MV-4-11 (cell line): ENCODE results near the gene BACH1.
"Not testable (repeated sequence)": the region's sequence is repeated elsewhere in the genome, so short reads cannot be mapped to it uniquely, and the experiment has no call there.

ENCODE experiments used
- DNase-seq: peaks from one replicate; lab custom pipeline; 2025; lab: John Stamatoyannopoulos, UW

BACH1 gene

GRCh38 chr21:29346771-29347170 lies 48.0 kb downstream of the BACH1 start:
- DNase-seq: no peak

- peak; percentile 60 for DNase-seq
These were observed 48.6 kb downstream of the BACH1 start for GRCh38 chr21:29347274-29347681.

GRCh38 chr21:29349702-29350101 lies 51.0 kb downstream of the BACH1 start:
- DNase-seq: no peak

GRCh38 chr21:29350246-29350779 lies 51.6 kb downstream of the BACH1 start:
- DNase-seq: no peak

GRCh38 chr21:29351691-29352090 lies 53.0 kb downstream of the BACH1 start:
- no peak for DNase-seq

DNA sequence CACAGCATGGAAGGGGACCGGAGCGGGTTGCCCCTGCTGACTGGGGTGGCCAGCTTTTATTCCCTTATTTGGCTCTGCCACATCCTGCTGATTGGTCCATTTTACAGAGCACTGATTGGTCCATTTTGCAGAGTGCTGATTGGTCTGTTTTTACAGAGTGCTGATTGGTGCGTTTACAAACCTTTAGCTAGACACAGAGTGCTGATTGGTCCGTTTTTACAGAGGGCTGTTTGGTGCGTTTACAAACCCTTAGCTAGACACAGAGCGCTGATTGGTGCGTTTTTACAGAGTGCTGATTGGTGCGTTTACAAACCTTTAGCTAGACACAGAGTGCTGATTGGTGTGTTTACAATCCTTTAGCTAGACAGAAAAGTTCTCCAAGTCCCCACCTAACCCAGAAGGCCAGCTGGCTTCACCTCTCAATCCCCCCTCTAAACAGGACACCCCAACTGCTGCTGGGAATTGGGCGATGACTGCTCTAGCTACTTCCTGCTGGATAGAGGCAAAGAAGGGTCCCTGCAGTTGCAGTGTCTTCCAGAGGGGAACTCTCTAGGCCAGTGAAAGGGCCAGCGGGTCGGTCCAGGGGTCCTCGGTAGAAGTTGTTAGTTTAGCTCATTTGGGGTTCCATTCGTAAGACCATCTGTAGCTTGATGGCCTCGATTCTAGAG lies 56.5 kb downstream of the BACH1 start:
- not testable (repeated sequence) for DNase-seq

DNA sequence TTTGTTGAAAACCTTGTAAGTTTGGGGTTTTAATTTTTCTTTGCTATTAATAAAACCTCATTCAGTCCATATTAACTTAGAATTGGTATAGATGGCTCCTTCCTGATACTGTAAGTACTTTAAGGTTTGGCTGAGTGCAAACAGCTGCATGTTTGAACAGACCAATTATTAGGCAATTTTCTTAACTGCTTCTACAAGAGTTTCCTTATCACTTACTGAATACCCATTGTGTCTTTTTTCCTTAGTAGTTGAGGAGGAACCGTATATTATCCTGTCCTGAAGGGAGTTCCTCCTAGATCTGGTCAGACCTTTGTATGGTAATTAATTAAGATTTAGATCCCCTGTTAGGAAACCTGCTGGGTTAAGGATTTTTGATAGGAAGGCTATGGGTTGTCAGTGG lies 57.6 kb downstream of the BACH1 start:
- DNase-seq: peak; percentile 39

GRCh38 chr21:29356810-29357209 lies 58.1 kb downstream of the BACH1 start:
- peak; percentile 73 for DNase-seq

- no peak for DNase-seq
These were observed 61.0 kb downstream of the BACH1 start for GRCh38 chr21:29359718-29360117.

DNA sequence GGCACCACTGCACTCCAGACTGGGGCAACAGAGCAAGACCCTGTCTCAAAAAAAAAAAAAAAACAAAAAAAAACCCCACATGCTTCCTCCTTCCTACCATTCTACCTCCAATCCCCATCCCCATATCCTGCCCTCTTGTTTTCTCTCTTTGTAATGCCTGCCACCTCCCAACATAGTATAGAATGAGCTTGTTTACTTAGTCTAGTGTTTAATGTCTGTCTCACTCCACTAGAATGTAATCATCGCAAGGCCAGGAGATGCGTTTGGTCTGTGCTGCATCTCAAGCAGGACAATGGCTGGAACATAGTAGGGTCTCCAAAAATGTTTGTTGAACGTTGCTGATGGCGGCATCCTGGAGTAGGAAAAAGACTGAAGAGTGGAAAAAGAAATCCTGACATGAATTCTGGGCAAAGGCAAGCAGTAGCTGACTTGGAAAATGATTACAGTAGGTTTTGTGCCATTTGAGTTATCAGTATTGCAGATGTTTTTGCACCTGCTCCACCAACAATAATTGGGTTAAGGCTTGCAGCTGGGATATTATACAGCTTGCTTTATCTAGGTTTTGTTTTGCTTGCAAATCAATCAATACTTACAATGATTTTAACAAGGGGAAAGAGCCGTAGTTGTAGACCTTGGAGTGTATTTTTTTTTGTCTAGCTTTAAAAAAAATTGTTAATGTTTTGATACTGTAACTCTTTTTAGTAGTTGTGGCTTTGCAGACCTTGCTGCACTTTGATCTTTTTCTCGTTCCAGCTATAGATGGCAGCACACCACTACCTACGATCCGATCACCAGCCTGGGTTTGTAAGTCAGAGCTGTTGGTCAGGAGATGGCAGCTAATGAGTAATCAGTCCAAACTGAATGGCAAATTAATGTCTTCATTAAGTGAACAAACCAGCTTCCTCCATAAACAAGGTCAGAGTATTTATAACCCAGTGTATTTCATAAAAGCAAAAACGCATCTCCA lies 62.4 kb downstream of the BACH1 start:
- DNase-seq: no peak

- DNase-seq: no peak
These were observed 64.0 kb downstream of the BACH1 start for GRCh38 chr21:29362758-29363157.

DNA sequence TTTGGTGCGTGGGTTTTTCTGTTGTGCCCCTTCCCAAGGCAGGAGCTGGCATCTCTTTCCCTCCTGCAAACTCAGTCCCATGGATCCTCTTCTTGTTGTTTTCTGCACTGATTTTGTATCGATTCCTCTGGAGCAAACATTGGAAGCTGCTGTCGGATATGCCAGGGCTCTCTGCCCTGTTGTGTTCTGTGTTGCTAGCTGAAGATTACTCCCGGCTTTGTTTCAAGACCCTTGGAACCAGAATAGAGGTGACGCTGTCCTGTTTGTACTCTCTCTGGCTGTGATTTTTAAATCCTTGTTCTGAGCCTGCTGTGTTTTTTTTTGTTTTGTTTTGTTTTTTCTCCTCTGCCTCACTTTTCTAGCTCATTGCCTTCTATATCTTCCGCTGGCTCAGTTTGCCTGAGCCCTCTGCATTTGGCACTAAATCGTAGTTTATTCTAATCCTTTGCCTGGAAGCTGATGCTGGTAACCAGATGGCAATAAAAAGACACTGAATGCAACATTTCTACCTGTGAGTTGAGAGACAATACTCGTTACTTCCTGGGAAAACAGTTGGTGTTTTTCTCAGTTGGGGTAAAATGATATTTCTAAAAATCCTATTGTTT lies 67.0 kb downstream of the BACH1 start:
- DNase-seq: no peak

GRCh38 chr21:29366532-29366931 lies 67.8 kb downstream of the BACH1 start:
- DNase-seq: no peak

DNA sequence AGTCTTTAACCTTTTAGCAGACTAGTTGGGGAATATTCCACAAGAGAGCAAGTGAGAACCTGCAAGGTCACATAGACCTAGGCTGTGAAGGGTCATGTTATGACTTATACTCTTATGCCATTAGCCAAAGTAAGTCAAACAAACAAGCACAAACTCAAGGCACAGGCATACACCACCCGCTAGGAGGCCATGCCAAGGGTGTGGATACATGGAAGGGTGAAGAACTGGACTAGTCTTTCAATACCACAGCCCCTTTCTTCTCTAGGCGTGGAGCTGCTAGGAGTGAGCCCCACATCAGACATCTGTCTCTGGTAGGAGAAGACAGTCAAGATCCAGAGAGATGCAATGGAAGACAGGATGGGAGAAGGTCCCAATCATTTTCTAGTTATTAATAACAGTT lies 68.6 kb downstream of the BACH1 start:
- no peak for DNase-seq

- DNase-seq: no peak
These were observed 70.2 kb downstream of the BACH1 start for GRCh38 chr21:29368906-29369305.

DNA sequence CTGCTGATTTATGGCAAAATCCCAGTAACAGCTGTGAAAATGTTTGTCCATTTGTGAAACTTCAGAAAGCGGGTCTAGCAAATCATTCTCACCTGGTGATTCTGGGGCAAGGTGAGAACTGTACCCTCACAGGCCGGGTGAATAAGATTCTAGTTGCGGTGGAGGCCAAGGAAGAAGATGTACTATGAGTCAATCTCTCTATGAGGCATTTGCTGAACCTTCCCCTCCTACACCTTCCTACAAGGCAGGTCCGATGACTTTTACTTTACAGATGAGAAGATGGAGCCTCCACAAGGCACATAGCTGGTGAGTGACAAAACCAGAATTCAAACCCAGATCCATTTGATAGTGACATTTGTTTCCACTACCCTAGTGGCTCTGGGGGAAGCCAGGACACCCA lies 72.7 kb downstream of the BACH1 start:
- no peak for DNase-seq

- DNase-seq: peak; percentile 64
These were observed 73.5 kb downstream of the BACH1 start for GRCh38 chr21:29372063-29372802.

- DNase-seq: no peak
These were observed 75.8 kb downstream of the BACH1 start for GRCh38 chr21:29374481-29374880.

DNA sequence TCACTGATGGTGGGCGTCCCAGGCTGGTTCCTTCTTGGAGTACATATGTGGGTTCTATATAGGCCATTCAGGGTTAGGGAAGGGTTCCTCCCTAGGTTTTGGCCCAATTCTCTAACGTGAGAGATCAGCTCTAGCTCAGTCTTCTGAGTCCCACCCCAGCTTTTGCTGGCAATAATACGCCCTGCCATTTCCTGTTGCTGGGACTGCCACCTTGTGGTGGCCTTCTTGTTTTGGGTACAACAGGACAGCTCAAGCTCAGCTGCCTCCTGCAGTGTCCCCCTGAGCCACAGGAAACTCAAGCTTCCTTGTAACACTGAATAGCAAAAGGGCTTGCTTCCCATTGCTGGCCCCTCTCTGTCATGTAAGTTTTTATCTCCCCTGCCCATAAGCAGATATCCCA lies 77.8 kb downstream of the BACH1 start:
- peak; percentile 64 for DNase-seq

GRCh38 chr21:29377266-29377665 lies 78.5 kb downstream of the BACH1 start:
- no peak for DNase-seq

GRCh38 chr21:29378832-29379231 lies 80.1 kb downstream of the BACH1 start:
- no peak for DNase-seq

DNA sequence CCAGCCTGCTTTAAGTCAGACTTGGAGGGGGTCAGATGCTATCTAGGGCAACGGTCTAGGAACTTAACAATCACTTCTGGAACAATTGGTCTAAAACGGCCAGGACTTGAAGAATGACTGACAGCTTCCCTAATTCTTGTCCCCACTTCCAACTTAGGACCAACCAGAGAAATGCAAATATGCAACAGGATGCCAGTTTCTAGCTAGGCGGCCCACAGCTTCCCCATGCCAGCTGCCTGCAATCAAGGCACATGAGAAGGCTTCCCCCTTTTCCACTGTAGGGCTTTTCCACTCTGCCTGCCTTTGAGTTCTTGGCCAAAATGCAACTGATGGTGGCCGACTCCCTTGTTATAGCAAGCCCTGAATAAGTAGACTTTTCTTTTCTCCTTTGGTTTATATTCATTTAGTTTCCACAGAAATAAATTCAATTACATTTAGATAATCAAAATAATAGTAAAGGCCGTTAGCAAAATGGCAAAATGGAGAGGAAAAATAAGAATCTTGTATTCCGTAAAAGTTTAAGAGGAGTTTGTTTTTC lies 80.9 kb downstream of the BACH1 start:
- peak; percentile 3 for DNase-seq
